ENCODE results near the gene LRRC57. TPM values are rescaled to one million over a fixed set of nuclear protein-coding genes. Genes with fewer than 3 reads are reported as not detected.
A peak's percentile ranks its signal among the peaks of the same experiment; 100 is the strongest.

LRRC57 gene
- total and polyA plus RNA-seq, 4 experiments from 2014 or later: 6.6 to 20.0 (median 14.1) TPM

- peaks cover 43 to 70% (median 59%) of the 10 kb centered on the region in 4 donors for H3K4me1 Mint-ChIP-seq
- H3K27ac Mint-ChIP-seq: peak overlapping the region; percentile 97 to 100 (median 99)
- intact Hi-C loops (cut with micrococcal nuclease): loop anchor here (2.0 to 5.0 kb wide), 4 partner anchors 21 to 429 kb away; partner anchors contain the start of genes GANC, HAUS2, LRRC57 and TMEM87A
- Histone ChIP-seq H3K27ac (ENCODE audit: low read depth, low read length) (peak overlapping the region; percentile 89), H3K9me3 (ENCODE audit: control insufficient read depth in 1 of 2, low read length in 2 of 2) (no peaks in the 10 kb centered on the region), H3K27me3 (ENCODE audit: insufficient read depth, low read length) (no peaks in the 10 kb centered on the region), H3K4me3 (ENCODE audit: low read length in 2 of 2) (peak overlapping the region; percentile 75 to 83), H3K36me3 (ENCODE audit: insufficient read depth, low read length) (no peaks in the 10 kb centered on the region), H3K4me1 (ENCODE audit: insufficient read depth, low read length) (peaks cover 56% of the 10 kb centered on the region)
- H3K36me3 Mint-ChIP-seq: peaks cover 4 to 24% of the 10 kb centered on the region in 2 donors
- ChIA-PET CTCF (ENCODE audit: partially characterized antibody) (interaction anchor here (1.0 kb wide), 1 partner anchor 22 kb away, joined by 4 read pairs; no protein-coding TSS in a partner anchor), POLR2A (ENCODE audit: partially characterized antibody) (interaction anchor here (0.7 to 2.9 kb wide), 22 partner anchors 8 to 1260 kb away, joined by 3 to 42 read pairs (median 5); partner anchors contain the start of genes CHP1, EHD4, GANC and HAUS2)
- no peak for DNase-seq
- H3K9me3 Mint-ChIP-seq: peaks cover 0 to 5% (median 0%) of the 10 kb centered on the region in 8 donors
- H3K4me3 Mint-ChIP-seq: peak overlapping the region; percentile 92 to 100 (median 98)
- no peaks in the 10 kb centered on the region for H3K27me3 Mint-ChIP-seq
These were observed 56.9 kb downstream of the LRRC57 start for GRCh38 chr15:42491539-42492225.

- intact Hi-C loops (cut with micrococcal nuclease): loop anchor here (2.0 to 5.0 kb wide), 4 partner anchors 20 to 430 kb away; partner anchors contain the start of genes GANC, HAUS2, LRRC57 and TMEM87A
- CTCF ChIA-PET (ENCODE audit: partially characterized antibody): interaction anchor here (1.0 to 1.4 kb wide), 2 partner anchors 12 to 21 kb away, joined by 3 to 4 read pairs; no protein-coding TSS in a partner anchor
These were observed 57.7 kb downstream of the LRRC57 start, which contains the start of gene ZNF106 for GRCh38 chr15:42490671-42491538. Gene ZNF106, minus strand, starts transcription at chr15:42491141. Its CDS starts 18,852 bp downstream, at chr15:42472289.

GRCh38 chr15:42490291-42490670, 58.3 kb downstream of the LRRC57 start:
- H3K4me1 Mint-ChIP-seq: peaks cover 31 to 56% (median 49%) of the 10 kb centered on the region in 4 donors
- Histone ChIP-seq H3K9me3 (ENCODE audit: control insufficient read depth in 1 of 2, low read length in 2 of 2) (no peaks in the 10 kb centered on the region), H3K27me3 (ENCODE audit: insufficient read depth, low read length) (no peaks in the 10 kb centered on the region), H3K4me3 (ENCODE audit: low read length in 2 of 2) (peak overlapping the region; percentile 75 to 83), H3K4me1 (ENCODE audit: insufficient read depth, low read length) (peaks cover 46% of the 10 kb centered on the region), H3K36me3 (ENCODE audit: insufficient read depth, low read length) (no peaks in the 10 kb centered on the region), H3K27ac (ENCODE audit: low read depth, low read length) (peak overlapping the region; percentile 89)
- intact Hi-C loops (cut with micrococcal nuclease): loop anchor here (2.0 to 5.0 kb wide), 4 partner anchors 19 to 431 kb away; partner anchors contain the start of genes GANC, HAUS2, LRRC57 and TMEM87A
- peak; percentile 15 to 41 (median 20) for DNase-seq
- peak overlapping the region; percentile 92 to 100 (median 98) for H3K4me3 Mint-ChIP-seq
- H3K27ac Mint-ChIP-seq: peak overlapping the region; percentile 97 to 100 (median 99)
- ChIA-PET CTCF (ENCODE audit: partially characterized antibody) (interaction anchor here (1.4 kb wide), 1 partner anchor 13 kb away, joined by 3 read pairs; no protein-coding TSS in a partner anchor), POLR2A (ENCODE audit: partially characterized antibody) (interaction anchor here (1.0 to 2.9 kb wide), 20 partner anchors 10 to 716 kb away, joined by 3 to 42 read pairs (median 6); partner anchors contain the start of genes EHD4, GANC, HAUS2 and LRRC57)
- peaks cover 0 to 5% (median 0%) of the 10 kb centered on the region in 8 donors for H3K9me3 Mint-ChIP-seq
- H3K27me3 Mint-ChIP-seq: no peaks in the 10 kb centered on the region
- H3K36me3 Mint-ChIP-seq: peaks cover 6 to 18% of the 10 kb centered on the region in 2 donors

More at GRCh38 chr15:42490671-42491538, 57.7 kb downstream of the LRRC57 start, which contains the start of gene ZNF106:
- Histone ChIP-seq H3K36me3 (ENCODE audit: insufficient read depth, low read length) (no peaks in the 10 kb centered on the region), H3K27me3 (ENCODE audit: insufficient read depth, low read length) (no peaks in the 10 kb centered on the region), H3K4me3 (ENCODE audit: low read length in 2 of 2) (peak within 1 kb of the TSS; percentile 75 to 83), H3K4me1 (ENCODE audit: insufficient read depth, low read length) (peaks cover 48% of the 10 kb centered on the region), H3K27ac (ENCODE audit: low read depth, low read length) (peak within 1 kb of the TSS; percentile 89), H3K9me3 (ENCODE audit: control insufficient read depth in 1 of 2, low read length in 2 of 2) (no peaks in the 10 kb centered on the region)
- peak within 1 kb of the TSS; percentile 97 to 100 (median 99) for H3K27ac Mint-ChIP-seq
- peaks cover 4 to 23% of the 10 kb centered on the region in 2 donors for H3K36me3 Mint-ChIP-seq
- H3K27me3 Mint-ChIP-seq: no peaks in the 10 kb centered on the region
- DNase-seq: peak; percentile 86 to 93 (median 91)
- POLR2A ChIA-PET (ENCODE audit: partially characterized antibody): interaction anchor here (0.6 to 2.9 kb wide), 28 partner anchors 8 to 1259 kb away, joined by 3 to 42 read pairs (median 5); partner anchors contain the start of genes CHP1, EHD4, GANC and HAUS2
- peak within 1 kb of the TSS; percentile 92 to 100 (median 98) for H3K4me3 Mint-ChIP-seq
- peaks cover 36 to 62% (median 52%) of the 10 kb centered on the region in 4 donors for H3K4me1 Mint-ChIP-seq
- H3K9me3 Mint-ChIP-seq: peaks cover 0 to 5% (median 0%) of the 10 kb centered on the region in 8 donors

Other genes with a start within 250 kb of the LRRC57 start
- gene CAPN3, start 189.3 kb downstream of the LRRC57 start, total RNA-seq: 10 to 100 TPM; 20.1 to 25.0 TPM
- gene CAPN3, start 189.3 kb downstream of the LRRC57 start, polyA plus RNA-seq: 1 to 10 TPM; 1.0 to 1.2 TPM
- 10 to 100 TPM; 41.1 to 47.5 TPM for gene ZNF106, start 57.7 kb downstream of the LRRC57 start, total RNA-seq
- 10 to 100 TPM; 16.1 to 53.2 TPM for gene ZNF106, start 57.7 kb downstream of the LRRC57 start, polyA plus RNA-seq
- 10 to 100 TPM; 70.6 to 72.0 TPM for gene SNAP23, start 53.2 kb downstream of the LRRC57 start, total RNA-seq
- gene SNAP23, start 53.2 kb downstream of the LRRC57 start, polyA plus RNA-seq: 10 to 100 TPM; 81.9 to 92.3 TPM
- 10 to 100 TPM; 16.4 to 20.0 TPM for gene HAUS2, start within 50 bp of the LRRC57 start, total RNA-seq
- gene HAUS2, start within 50 bp of the LRRC57 start, polyA plus RNA-seq: 10 to 100 TPM; 26.4 to 28.2 TPM
- gene STARD9, start 26.8 kb upstream of the LRRC57 start, total RNA-seq: 1 to 10 TPM; 4.5 to 6.1 TPM
- under 1 TPM in 1 of 2 donors, not detected in 1; 0.49 TPM for gene STARD9, start 26.8 kb upstream of the LRRC57 start, polyA plus RNA-seq
- 10 to 100 TPM; 35.1 to 36.5 TPM for gene CDAN1, start 188.3 kb upstream of the LRRC57 start, total RNA-seq
- 1 to 10 TPM; 5.7 to 9.5 TPM for gene CDAN1, start 188.3 kb upstream of the LRRC57 start, polyA plus RNA-seq